Mesenchymal stem cell (in vitro differentiated cells and primary cell): ENCODE results near the gene CSF1R.

Experiments used
- DNase-seq: peaks from one replicate; pipeline ENCODE4 v3.0.0-alpha.2; 2013
- H2AFZ ChIP-seq: one replicate; pipeline ENCODE4 v1.6.1; 2013; ENCODE audit warnings: low read depth, mild to moderate bottlenecking, control low read depth, inconsistent platforms, low read length, moderate library complexity
- H2AK5ac ChIP-seq: 2 replicates; pipeline ENCODE4 v1.6.1; 2013; ENCODE audit warnings: low read length, moderate library complexity, mild to moderate bottlenecking, inconsistent platforms; ENCODE audit not compliant: severe bottlenecking
- H2BK120ac ChIP-seq: one replicate; pipeline ENCODE4 v1.6.1; 2013; ENCODE audit warnings: low read depth, mild to moderate bottlenecking, inconsistent platforms, low read length, moderate library complexity
- H2BK12ac ChIP-seq, 2 experiments: one replicate each; pipeline ENCODE4 v1.6.1; 2013; ENCODE audit warnings: inconsistent platforms in 2 of 2, low read length in 2 of 2, mild to moderate bottlenecking in 2 of 2, moderate library complexity in 2 of 2, control low read depth in 1 of 2
- H2BK15ac ChIP-seq: one replicate; pipeline ENCODE4 v1.6.1; 2013; ENCODE audit warnings: mild to moderate bottlenecking, low read depth, inconsistent platforms; ENCODE audit not compliant: poor library complexity, severe bottlenecking
- H2BK5ac ChIP-seq: 2 replicates; pipeline ENCODE4 v1.6.1; 2013; ENCODE audit warnings: low read depth, mild to moderate bottlenecking, low read length, control low read depth, inconsistent platforms; ENCODE audit not compliant: poor library complexity, severe bottlenecking
- H3K14ac ChIP-seq, 2 experiments: one replicate each; pipeline ENCODE4 v1.6.1; 2013; ENCODE audit warnings: inconsistent platforms in 2 of 2, low read length in 2 of 2, control low read depth in 1 of 2, mild to moderate bottlenecking in 1 of 2, moderate library complexity in 1 of 2
- H3K18ac ChIP-seq, 2 experiments: one replicate each; pipeline ENCODE4 v1.6.1; 2013; ENCODE audit warnings: inconsistent platforms in 2 of 2, low read length in 2 of 2, control low read depth in 1 of 2, low read depth in 1 of 2, mild to moderate bottlenecking in 1 of 2
- H3K23ac ChIP-seq, 2 experiments: one replicate each; pipeline ENCODE4 v1.6.1; 2013; ENCODE audit warnings: inconsistent platforms in 2 of 2, low read length in 2 of 2, mild to moderate bottlenecking in 2 of 2, moderate library complexity in 2 of 2, control low read depth in 1 of 2
- H3K27ac ChIP-seq: 2 replicates; pipeline ENCODE4 v1.5.1; 2013; ENCODE audit warnings: mild to moderate bottlenecking, moderate library complexity, low read length, control low read depth, inconsistent platforms; ENCODE audit not compliant: poor library complexity, severe bottlenecking
- H3K27me3 ChIP-seq, 2 experiments: 2 replicates each; pipeline versions ENCODE4 v1.6.1 to v1.7.0; 2013; ENCODE audit warnings: low read length in 2 of 2, mild to moderate bottlenecking in 2 of 2, moderate library complexity in 2 of 2, control low read depth in 1 of 2, inconsistent platforms in 1 of 2; ENCODE audit not compliant: control insufficient read depth in 1 of 2, insufficient read depth in 1 of 2
- H3K36me3 ChIP-seq, 2 experiments: 2 replicates each; pipeline versions ENCODE4 v1.6.1 to v1.7.0; 2013; ENCODE audit warnings: low read length in 2 of 2, control low read depth in 1 of 2, inconsistent platforms in 1 of 2, low read depth in 1 of 2, mild to moderate bottlenecking in 1 of 2; ENCODE audit not compliant: insufficient read depth in 2 of 2, control insufficient read depth in 1 of 2
- H3K4ac ChIP-seq, 2 experiments: one replicate each; pipeline ENCODE4 v1.6.1; 2013; ENCODE audit warnings: inconsistent platforms in 2 of 2, low read length in 2 of 2, mild to moderate bottlenecking in 2 of 2, moderate library complexity in 2 of 2, control low read depth in 1 of 2, low read depth in 1 of 2
- H3K4me1 ChIP-seq: 2 replicates; pipeline ENCODE4 v1.6.1; 2013; ENCODE audit warnings: low read depth, low read length, control low read depth; ENCODE audit not compliant: control insufficient read depth, insufficient read depth
- H3K4me2 ChIP-seq: 2 replicates; pipeline ENCODE4 v1.6.1; 2013; ENCODE audit warnings: low read length, mild to moderate bottlenecking, inconsistent platforms; ENCODE audit not compliant: poor library complexity, severe bottlenecking
- H3K4me3 ChIP-seq, 2 experiments: 2 replicates each; pipeline versions ENCODE4 v1.5.1 to v1.7.0; 2013; ENCODE audit warnings: low read length in 2 of 2, mild to moderate bottlenecking in 2 of 2, control low read depth in 1 of 2, low read depth in 1 of 2; ENCODE audit not compliant: insufficient read depth in 1 of 2
- H3K79me1 ChIP-seq: replicated peaks from 2 replicates; pipeline ENCODE4 v1.6.1; 2013; ENCODE audit warnings: mild to moderate bottlenecking, control low read depth, low read length, inconsistent platforms; ENCODE audit not compliant: poor library complexity, severe bottlenecking
- H3K9ac ChIP-seq: 2 replicates; pipeline ENCODE4 v1.7.0; 2013; ENCODE audit warnings: mild to moderate bottlenecking, low read length, moderate library complexity
- H3K9me3 ChIP-seq: 2 replicates; pipeline ENCODE4 v1.7.0; 2013; ENCODE audit warnings: mild to moderate bottlenecking, low read length; ENCODE audit not compliant: control insufficient read depth
- H4K8ac ChIP-seq: one replicate; pipeline ENCODE4 v1.6.1; 2013; ENCODE audit warnings: inconsistent platforms, mild to moderate bottlenecking, low read length, moderate library complexity
- H4K91ac ChIP-seq: one replicate; pipeline ENCODE4 v1.6.1; 2013; ENCODE audit warnings: mild to moderate bottlenecking, low read length, inconsistent platforms
- WGBS: methylation state at CpG from one replicate; pipeline ENCODE4 v1.1.7; 2013; ENCODE audit warnings: mixed read lengths; 5-methylcytosine and 5-hydroxymethylcytosine counted together

CSF1R gene

GRCh38 chr5:150125334-150125733 is 39.0 kb upstream of the CSF1R start:
- H3K36me3 ChIP-seq, result peaks cover 91 to 96% of the 10 kb centered on the region in 2 experiments
- H2BK12ac ChIP-seq, result no peak overlapping the region
- H3K18ac ChIP-seq, result no peak overlapping the region
- no peak overlapping the region for H3K27ac ChIP-seq
- DNase-seq, result no peak
- H3K4me3 ChIP-seq, result no peak overlapping the region
- peak overlapping the region; percentile 39 for H3K9ac ChIP-seq
- H3K4me1 ChIP-seq, result peaks cover 9% of the 10 kb centered on the region
- no peak overlapping the region for H3K4me2 ChIP-seq
- no peak overlapping the region for H4K91ac ChIP-seq
- H2BK15ac ChIP-seq, result no peak overlapping the region
- no peak overlapping the region for H2AFZ ChIP-seq
- 94% methylated on average over 10 of the region's 10 CpGs for WGBS
- H3K14ac ChIP-seq, result no peak overlapping the region
- H3K79me1 ChIP-seq, result peaks cover 19% of the 10 kb centered on the region
- no peaks in the 10 kb centered on the region for H3K9me3 ChIP-seq
- H2AK5ac ChIP-seq, result no peak overlapping the region
- no peak overlapping the region for H3K23ac ChIP-seq
- H2BK120ac ChIP-seq, result no peak overlapping the region
- no peaks in the 10 kb centered on the region for H3K27me3 ChIP-seq
- H3K4ac ChIP-seq, result no peak overlapping the region
- no peak overlapping the region for H4K8ac ChIP-seq
- H2BK5ac ChIP-seq, result no peak overlapping the region

- no peak overlapping the region for H2AFZ ChIP-seq
- no peak overlapping the region for H2AK5ac ChIP-seq
- 87% methylated on average over 8 of the region's 8 CpGs for WGBS
- no peak overlapping the region for H3K27ac ChIP-seq
- no peak for DNase-seq
- no peak overlapping the region for H2BK5ac ChIP-seq
- H3K4me1 ChIP-seq, result peaks cover 3% of the 10 kb centered on the region
- no peak overlapping the region for H3K4me2 ChIP-seq
- H3K23ac ChIP-seq, result no peak overlapping the region
- no peak overlapping the region for H2BK12ac ChIP-seq
- H2BK15ac ChIP-seq, result no peak overlapping the region
- H3K14ac ChIP-seq, result no peak overlapping the region
- H3K27me3 ChIP-seq, result no peaks in the 10 kb centered on the region
- H3K4ac ChIP-seq, result no peak overlapping the region
- no peak overlapping the region for H3K18ac ChIP-seq
- H3K36me3 ChIP-seq, result peaks cover 91 to 96% of the 10 kb centered on the region in 2 experiments
- no peak overlapping the region for H2BK120ac ChIP-seq
- H3K4me3 ChIP-seq, result no peak overlapping the region
- H3K9ac ChIP-seq, result no peak overlapping the region
- no peak overlapping the region for H4K91ac ChIP-seq
- no peaks in the 10 kb centered on the region for H3K9me3 ChIP-seq
- no peak overlapping the region for H4K8ac ChIP-seq
- peaks cover 18% of the 10 kb centered on the region for H3K79me1 ChIP-seq
Measured at GRCh38 chr5:150124596-150124995, 38.2 kb upstream of the CSF1R start.

GRCh38 chr5:150124111-150124557 is 37.8 kb upstream of the CSF1R start:
- H2AFZ ChIP-seq, result no peak overlapping the region
- H3K14ac ChIP-seq, result no peak overlapping the region
- H3K23ac ChIP-seq, result no peak overlapping the region
- H3K9me3 ChIP-seq, result no peaks in the 10 kb centered on the region
- peaks cover 18% of the 10 kb centered on the region for H3K79me1 ChIP-seq
- no peak for DNase-seq
- no peak overlapping the region for H3K4ac ChIP-seq
- no peak overlapping the region for H2BK120ac ChIP-seq
- no peak overlapping the region for H3K4me2 ChIP-seq
- no peak overlapping the region for H3K27ac ChIP-seq
- peaks cover 92 to 96% of the 10 kb centered on the region in 2 experiments for H3K36me3 ChIP-seq
- H3K9ac ChIP-seq, result peak overlapping the region; percentile 17
- 91% methylated on average over 11 of the region's 11 CpGs for WGBS
- no peak overlapping the region for H4K8ac ChIP-seq
- H3K27me3 ChIP-seq, result no peaks in the 10 kb centered on the region
- H4K91ac ChIP-seq, result no peak overlapping the region
- no peak overlapping the region for H2BK5ac ChIP-seq
- H2AK5ac ChIP-seq, result no peak overlapping the region
- H3K4me1 ChIP-seq, result peaks cover 3% of the 10 kb centered on the region
- no peak overlapping the region for H2BK12ac ChIP-seq
- no peak overlapping the region for H3K18ac ChIP-seq
- no peak overlapping the region for H2BK15ac ChIP-seq
- no peak overlapping the region for H3K4me3 ChIP-seq

- no peaks in the 10 kb centered on the region for H3K27me3 ChIP-seq
- WGBS, result 63% methylated on average over 1 of the region's 4 CpGs
- H3K27ac ChIP-seq, result no peak overlapping the region
- no peak overlapping the region for H3K4me3 ChIP-seq
- no peak overlapping the region for H2BK12ac ChIP-seq
- H2BK120ac ChIP-seq, result no peak overlapping the region
- no peaks in the 10 kb centered on the region for H3K9me3 ChIP-seq
- no peak overlapping the region for H2BK5ac ChIP-seq
- H3K18ac ChIP-seq, result no peak overlapping the region
- H3K79me1 ChIP-seq, result peaks cover 13% of the 10 kb centered on the region
- peaks cover 92 to 96% of the 10 kb centered on the region in 2 experiments for H3K36me3 ChIP-seq
- no peak overlapping the region for H3K14ac ChIP-seq
- peak overlapping the region; percentile 17 for H3K9ac ChIP-seq
- H3K4me2 ChIP-seq, result no peak overlapping the region
- H3K4me1 ChIP-seq, result peaks cover 3% of the 10 kb centered on the region
- no peak overlapping the region for H3K23ac ChIP-seq
- no peak for DNase-seq
- no peak overlapping the region for H2AK5ac ChIP-seq
- no peak overlapping the region for H3K4ac ChIP-seq
- no peak overlapping the region for H2BK15ac ChIP-seq
- no peak overlapping the region for H4K8ac ChIP-seq
- H2AFZ ChIP-seq, result no peak overlapping the region
- H4K91ac ChIP-seq, result no peak overlapping the region
Measured at GRCh38 chr5:150123542-150123941, 37.2 kb upstream of the CSF1R start.
